ENCODE measurements around the gene MC1R.

MC1R gene

GRCh38 chr16:89936508-89936907, 17.8 kb downstream of the MC1R start:
- no peak for DNase-seq

DNA sequence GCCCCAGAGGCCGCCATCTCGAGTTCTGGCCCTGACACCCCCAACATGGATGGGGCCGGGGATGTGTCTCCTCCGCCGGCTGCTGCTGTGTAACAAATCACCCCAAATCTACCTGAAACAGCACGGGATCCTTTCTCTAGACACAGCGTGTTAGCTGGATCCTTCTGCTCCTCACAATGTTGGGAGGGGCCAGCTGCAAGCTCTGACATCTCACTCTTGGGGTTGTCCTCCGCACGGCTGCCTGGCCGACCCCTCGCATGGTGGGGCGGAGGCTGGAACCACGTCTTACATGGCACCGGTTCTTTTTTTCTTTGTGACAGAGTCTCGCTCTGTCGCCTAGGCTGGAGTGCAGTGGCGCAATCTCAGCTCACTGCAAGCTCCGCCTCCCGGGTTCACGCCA, 18.3 kb downstream of the MC1R start:
- DNase-seq, result no peak

DNA sequence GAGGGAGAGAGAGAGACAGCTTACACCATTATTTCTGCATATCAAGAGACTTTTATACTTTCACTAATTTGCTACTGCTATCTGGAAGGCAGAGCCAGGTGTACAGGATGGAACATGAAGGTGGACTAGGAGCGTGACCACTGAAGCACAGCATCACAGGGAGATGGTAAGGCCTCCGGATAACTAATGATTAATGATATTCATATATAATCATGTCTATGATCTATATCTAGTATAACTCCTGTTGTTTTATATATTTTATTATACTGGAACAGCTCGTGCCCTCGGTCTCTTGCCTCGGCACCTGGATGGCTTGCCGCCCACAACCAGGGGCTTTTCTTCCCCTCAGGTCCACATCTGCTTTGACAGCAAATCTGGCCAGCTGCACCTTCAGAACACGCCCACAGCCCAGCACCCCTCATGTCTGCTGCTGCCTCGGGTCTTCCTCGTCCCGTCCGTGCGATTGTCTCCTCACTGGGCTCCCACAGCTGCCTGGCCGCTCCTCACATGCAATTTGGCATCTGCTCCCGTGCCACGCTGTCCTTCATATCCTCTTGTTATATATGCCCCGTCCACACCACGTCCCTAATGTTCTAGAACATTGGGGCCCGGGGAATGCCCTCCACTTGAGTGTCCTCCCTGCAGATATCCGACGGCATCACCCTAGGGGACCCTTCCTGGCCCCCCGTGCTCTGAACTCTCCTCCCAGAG, 19.7 kb downstream of the MC1R start:
- DNase-seq, result no peak

DNA sequence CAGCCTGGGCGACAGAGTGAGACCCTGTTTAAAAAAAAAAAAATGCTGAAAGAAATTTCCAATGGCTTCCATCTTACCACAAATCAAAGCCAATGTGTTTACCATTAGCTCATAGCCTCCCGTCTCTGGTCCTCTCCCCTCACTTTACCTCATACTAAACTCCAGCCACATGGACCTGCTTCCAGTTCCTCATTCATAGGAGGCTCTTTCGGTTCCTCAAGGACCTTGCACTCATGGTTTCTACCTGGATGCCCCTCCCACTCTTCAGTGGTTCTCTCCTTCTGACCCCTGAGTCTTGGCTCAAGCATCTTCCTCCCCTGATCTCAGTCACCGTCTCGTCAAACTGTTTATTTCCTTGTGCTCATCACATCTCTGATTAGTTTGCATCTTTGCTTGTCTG, 26.1 kb downstream of the MC1R start:
- no peak for DNase-seq

DNA sequence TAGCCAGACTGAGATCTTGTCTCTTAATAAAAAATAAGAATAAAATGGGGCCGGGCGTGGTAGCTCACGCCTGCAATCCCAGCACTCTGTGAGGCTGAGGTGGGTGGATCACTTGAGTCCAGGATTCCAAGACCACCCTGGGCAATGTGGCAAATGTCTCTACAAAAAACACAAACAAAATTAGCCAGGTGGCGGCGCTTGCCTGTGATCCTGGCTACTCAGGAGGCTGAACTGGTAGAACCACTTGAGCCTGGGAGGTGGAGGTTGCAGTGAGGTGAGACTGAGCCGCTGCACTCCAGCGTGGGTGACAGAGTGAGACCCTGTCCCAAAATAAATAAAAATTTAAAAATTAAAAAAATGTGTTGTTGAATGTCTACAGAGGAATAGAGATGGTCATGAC, 27.0 kb downstream of the MC1R start:
- DNase-seq, result no peak

- DNase-seq, result no peak
Measured at GRCh38 chr16:89946515-89946914, 27.9 kb downstream of the MC1R start.

DNA sequence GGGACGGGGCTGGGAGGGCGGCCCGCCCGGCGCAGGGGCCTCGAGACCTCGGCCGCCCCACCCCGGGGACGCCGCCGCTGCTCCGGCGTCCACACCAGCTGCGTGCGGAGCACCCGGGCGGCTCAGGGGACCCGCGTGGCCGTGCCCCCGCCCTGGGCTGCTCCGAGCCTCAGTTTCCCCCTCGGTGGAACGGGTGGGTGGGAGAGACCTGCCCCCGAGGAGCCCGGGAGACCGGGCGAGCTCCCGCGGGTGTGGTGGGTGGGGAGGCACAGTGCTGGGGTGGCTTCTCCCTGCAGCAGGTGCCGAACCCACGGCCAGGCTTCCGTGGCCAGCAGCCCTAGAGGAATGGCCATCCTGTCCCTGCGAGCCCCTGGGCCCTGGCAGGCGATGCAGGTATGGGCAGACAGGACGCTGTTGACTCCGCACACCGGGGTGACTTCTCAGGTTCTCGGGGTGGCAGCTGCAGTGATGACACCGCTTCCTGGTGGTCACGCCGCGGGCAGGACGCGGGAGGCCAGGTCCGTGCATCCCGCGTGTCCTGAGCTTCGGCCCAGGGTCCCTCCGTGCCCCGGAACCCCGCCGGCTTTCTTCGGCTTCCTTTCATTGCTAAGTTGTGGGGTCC, 30.6 kb downstream of the MC1R start:
- DNase-seq, result no peak

GRCh38 chr16:89949756-89950155, 31.1 kb downstream of the MC1R start:
- no peak for DNase-seq

GRCh38 chr16:89951509-89951908, 32.8 kb downstream of the MC1R start:
- DNase-seq, result no peak

DNA sequence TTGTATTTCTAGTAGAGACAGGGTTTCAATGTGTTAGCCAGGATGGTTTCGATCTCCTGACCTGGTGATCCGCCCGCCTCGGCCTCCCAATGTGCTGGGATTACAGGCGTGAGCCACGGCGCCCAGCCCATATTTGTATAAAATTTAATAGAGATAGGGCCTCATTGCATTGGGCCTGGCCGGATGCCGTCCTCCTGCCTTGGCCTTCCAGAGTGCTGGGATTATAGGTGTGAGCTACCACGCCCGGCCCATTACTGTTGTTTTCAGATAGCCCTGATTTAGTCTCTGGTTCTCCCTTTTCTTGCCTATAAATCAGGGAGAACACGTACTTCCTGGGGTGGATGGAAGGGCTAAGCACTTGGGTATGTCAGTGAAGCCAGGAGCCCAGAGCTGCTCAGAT, 33.4 kb downstream of the MC1R start:
- DNase-seq, result no peak

DNA sequence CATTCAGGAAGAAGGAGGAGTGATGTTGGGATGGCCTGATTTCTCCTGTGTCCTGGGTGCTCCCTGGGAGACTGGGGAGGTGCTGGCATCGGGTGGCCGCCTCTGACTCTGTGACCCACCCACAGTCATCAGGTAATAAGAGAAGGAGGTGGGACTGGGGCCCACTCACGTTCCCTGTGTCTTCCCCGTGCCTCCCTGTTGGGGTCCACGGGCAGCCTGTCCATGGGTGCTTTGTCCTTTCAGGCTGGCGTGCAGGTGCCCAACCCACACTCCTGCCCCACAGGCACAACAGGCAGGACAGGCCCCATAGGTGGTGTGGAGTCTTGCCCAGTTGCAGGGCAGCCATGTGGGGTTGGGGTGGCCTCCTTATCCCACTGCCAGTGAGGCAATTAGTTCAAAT, 33.9 kb downstream of the MC1R start:
- DNase-seq, result no peak

GRCh38 chr16:89953671-89954406, 35.2 kb downstream of the MC1R start:
- DNase-seq, result no peak

- DNase-seq, result no peak
Measured at GRCh38 chr16:89954462-89954861, 35.8 kb downstream of the MC1R start.

- no peak for DNase-seq
Measured at GRCh38 chr16:89955001-89955685, 36.5 kb downstream of the MC1R start.

GRCh38 chr16:89956505-89957215, 38.0 kb downstream of the MC1R start:
- DNase-seq, result no peak

DNA sequence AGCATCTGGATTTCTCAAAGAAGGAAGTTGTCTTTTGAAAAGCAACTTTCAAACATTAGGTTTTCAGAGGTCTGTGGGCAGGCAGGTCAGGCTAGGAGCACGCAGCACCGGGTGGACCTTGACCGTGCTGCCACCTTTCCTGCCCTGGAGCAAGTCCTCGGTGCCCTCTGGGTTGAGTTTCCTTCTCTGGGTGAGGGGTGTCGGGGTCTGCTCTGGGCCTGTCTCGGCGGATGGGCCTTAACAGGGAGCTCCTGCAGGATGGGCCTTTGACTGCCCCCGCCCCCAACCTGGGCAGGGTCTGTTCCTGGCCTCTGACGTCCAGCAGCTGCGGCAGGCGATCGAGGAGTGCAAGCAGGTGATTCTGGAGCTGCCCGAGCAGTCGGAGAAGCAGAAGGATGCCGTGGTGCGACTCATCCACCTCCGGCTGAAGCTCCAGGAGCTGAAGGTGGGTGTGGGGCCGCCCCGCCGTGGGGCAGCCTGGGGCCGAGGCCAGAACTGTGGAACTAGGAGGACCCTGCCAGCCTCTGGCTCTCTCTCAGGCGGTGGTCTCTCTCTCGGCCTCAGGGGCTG, 38.6 kb downstream of the MC1R start:
- no peak for DNase-seq

DNA sequence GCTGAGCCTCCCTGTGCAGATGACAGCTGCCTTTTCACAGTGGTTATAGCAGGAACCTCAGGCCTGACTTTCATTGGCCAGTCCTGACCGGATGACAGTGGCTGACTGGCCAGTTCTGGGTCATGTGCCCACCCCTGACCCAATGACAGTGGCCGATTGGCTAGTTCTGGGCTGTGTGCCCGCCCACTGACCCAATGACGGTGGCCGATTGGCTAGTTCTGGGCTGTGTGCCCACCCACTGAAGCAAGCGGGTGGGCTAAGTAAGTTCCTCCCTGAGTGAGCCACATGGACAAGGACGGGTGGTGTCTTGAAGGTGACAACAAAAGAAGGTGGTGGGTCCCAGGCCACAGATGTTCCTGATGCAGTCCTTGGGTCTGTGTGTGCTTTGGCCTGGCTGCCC, 39.4 kb downstream of the MC1R start:
- DNase-seq, result peak; percentile 50

GRCh38 chr16:89958596-89958995, 39.9 kb downstream of the MC1R start:
- no peak for DNase-seq

DNA sequence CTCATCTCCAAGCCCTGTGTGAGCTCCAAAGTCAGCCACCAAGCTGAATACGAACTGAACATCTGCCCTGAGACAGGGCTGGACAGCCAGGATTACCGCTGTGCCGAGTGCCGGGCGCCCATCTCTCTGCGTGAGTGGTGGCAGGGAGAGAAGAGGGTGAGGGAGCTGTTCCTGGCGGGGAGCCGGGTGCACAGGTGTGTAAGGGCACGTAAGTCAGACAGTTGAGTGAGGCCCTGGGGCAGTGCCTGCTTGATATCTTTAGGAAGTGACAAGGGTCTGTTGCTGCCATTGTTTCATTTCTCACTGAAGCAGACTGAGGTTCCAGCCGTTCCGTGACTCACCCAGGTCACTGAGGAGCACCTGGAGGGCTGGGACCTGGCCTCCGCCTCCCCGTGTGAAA, 42.3 kb downstream of the MC1R start:
- DNase-seq, result no peak

- no peak for DNase-seq
Measured at GRCh38 chr16:89961920-89962319, 43.3 kb downstream of the MC1R start.

DNA sequence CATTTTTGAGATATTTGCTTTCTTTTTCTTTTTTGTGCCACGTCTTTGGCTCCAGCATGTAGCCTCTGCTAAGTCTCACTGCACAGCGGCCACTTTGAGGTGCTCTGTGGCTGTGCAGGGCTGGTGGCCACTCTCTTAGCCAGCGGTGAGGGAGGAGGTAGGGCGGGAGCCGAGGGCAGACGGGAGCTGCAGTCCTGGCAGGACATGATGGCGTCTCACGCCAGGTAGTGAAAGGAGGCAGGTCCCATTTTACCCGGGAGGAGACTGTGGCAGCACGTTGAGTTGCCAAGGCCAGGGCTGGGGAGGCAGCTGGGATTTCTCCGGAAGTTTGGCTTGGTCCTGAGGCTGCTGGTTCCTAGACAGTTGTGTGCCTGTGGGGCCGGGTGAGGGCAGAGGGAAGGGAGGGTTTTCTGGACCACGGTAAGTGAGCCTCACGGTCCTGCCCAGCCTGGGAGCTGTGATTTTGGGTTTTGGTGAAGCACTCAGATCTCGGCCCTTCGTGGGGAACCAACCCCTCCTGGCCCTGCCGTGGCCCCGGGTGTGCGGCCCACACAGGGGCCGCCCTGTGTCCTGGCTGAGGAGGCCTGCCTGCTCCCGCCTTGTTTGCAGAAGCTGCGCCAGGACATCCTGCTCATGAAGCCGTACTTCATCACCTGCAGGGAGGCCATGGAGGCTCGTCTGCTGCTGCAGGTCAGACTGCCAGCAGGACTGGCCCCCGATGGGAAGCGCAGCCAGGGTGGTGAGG, 44.3 kb downstream of the MC1R start:
- no peak for DNase-seq

DNA sequence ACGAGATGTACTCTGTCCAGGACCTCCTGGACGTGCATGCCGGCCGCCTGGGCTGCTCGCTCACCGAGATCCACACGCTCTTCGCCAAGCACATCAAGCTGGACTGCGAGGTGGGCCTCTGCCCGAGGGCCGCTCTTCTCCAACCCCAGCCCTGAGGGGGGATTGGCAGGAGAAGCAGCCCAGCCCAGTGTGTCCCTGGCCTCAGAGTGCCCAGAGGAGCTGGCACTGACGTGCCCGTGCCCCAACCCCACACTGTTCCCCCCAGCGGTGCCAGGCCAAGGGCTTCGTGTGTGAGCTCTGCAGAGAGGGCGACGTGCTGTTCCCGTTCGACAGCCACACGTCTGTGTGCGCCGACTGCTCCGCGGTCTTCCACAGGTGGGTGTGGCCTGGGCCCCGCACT, 45.5 kb downstream of the MC1R start:
- DNase-seq, result no peak
